MM.1S (cell line): ENCODE data around the gene BSG.

ENCODE experiments used
- DNase-seq: peaks from one replicate; pipeline ENCODE4 v3.0.0-alpha.2; 2015
- H2AFZ ChIP-seq: fragments of 300-600 bp; sonication (generic); 2 replicates; pipeline ENCODE4 v1.6.0; 2016; ENCODE audit warnings: antibody characterized with exemption, low read length
- H3F3A ChIP-seq: fragments of 300-600 bp; sonication (generic); 2 replicates; pipeline ENCODE4 v1.6.1; 2016; ENCODE audit warnings: mild to moderate bottlenecking, antibody characterized with exemption, low read length, moderate library complexity, mixed read lengths; ENCODE audit not compliant: insufficient read depth
- H3K27ac ChIP-seq: fragments of 300-600 bp; sonication (generic); 2 replicates; pipeline ENCODE4 v1.5.1; 2016; ENCODE audit warnings: mild to moderate bottlenecking, low read length
- H3K27me3 ChIP-seq: fragments of 300-600 bp; sonication (generic); replicated peaks from 2 replicates; pipeline ENCODE4 v1.6.0; 2016; ENCODE audit warnings: low read length; ENCODE audit not compliant: insufficient read depth
- H3K36me3 ChIP-seq: fragments of 300-600 bp; sonication (generic); replicated peaks from 2 replicates; pipeline ENCODE4 v1.6.1; 2016; ENCODE audit warnings: mild to moderate bottlenecking, low read length, mixed read lengths; ENCODE audit not compliant: insufficient read depth
- H3K4me1 ChIP-seq: fragments of 300-600 bp; sonication (generic); 2 replicates; pipeline ENCODE4 v1.6.1; 2016; ENCODE audit warnings: low read length, mixed read lengths
- H3K4me2 ChIP-seq: fragments of 300-600 bp; sonication (generic); 2 replicates; pipeline ENCODE4 v1.6.0; 2016; ENCODE audit warnings: low read depth, low read length
- H3K4me3 ChIP-seq: fragments of 300-600 bp; sonication (generic); 2 replicates; pipeline ENCODE4 v1.5.1; 2016; ENCODE audit warnings: low read length, mixed read lengths
- H3K79me2 ChIP-seq: fragments of 300-600 bp; sonication (generic); 2 replicates; pipeline ENCODE4 v1.6.1; 2016; ENCODE audit warnings: mixed run types, low read length, mixed read lengths
- H3K9ac ChIP-seq: fragments of 300-600 bp; sonication (generic); 2 replicates; pipeline ENCODE4 v1.6.1; 2016; ENCODE audit warnings: low read length, mixed read lengths
- H3K9me2 ChIP-seq: fragments of 300-600 bp; sonication (generic); replicated peaks from 2 replicates; pipeline ENCODE4 v1.6.1; 2016; ENCODE audit warnings: mild to moderate bottlenecking, low read length, mixed read lengths; ENCODE audit not compliant: insufficient read depth
- H3K9me3 ChIP-seq: fragments of 300-600 bp; sonication (generic); replicated peaks from 2 replicates; pipeline ENCODE4 v1.6.1; 2016; ENCODE audit warnings: mild to moderate bottlenecking, low read length, mixed read lengths; ENCODE audit not compliant: insufficient read depth
- H4K20me1 ChIP-seq: fragments of 300-600 bp; sonication (generic); 2 replicates; pipeline ENCODE4 v1.6.1; 2016; ENCODE audit warnings: mild to moderate bottlenecking, low read length, moderate library complexity, mixed read lengths; ENCODE audit not compliant: insufficient read depth
- CTCF ChIP-seq: fragments of 300-600 bp; sonication (generic); IDR thresholded peaks from 2 replicates; pipeline ENCODE4 v1.5.1; 2016; ENCODE audit warnings: antibody characterized with exemption, low read length, mixed read lengths
- EZH2 ChIP-seq: fragments of 300-600 bp; sonication (generic); optimal IDR thresholded peaks from 2 replicates; pipeline ENCODE3; 2017; ENCODE audit warnings: low read depth, mild to moderate bottlenecking, antibody characterized with exemption, low read length, mixed read lengths
- EZH2phosphoT487 ChIP-seq: fragments of 300-600 bp; sonication (generic); IDR thresholded peaks from 2 replicates; pipeline ENCODE4 v1.6.1; 2018; ENCODE audit warnings: antibody characterized with exemption, low read length

Gene BSG

DNA sequence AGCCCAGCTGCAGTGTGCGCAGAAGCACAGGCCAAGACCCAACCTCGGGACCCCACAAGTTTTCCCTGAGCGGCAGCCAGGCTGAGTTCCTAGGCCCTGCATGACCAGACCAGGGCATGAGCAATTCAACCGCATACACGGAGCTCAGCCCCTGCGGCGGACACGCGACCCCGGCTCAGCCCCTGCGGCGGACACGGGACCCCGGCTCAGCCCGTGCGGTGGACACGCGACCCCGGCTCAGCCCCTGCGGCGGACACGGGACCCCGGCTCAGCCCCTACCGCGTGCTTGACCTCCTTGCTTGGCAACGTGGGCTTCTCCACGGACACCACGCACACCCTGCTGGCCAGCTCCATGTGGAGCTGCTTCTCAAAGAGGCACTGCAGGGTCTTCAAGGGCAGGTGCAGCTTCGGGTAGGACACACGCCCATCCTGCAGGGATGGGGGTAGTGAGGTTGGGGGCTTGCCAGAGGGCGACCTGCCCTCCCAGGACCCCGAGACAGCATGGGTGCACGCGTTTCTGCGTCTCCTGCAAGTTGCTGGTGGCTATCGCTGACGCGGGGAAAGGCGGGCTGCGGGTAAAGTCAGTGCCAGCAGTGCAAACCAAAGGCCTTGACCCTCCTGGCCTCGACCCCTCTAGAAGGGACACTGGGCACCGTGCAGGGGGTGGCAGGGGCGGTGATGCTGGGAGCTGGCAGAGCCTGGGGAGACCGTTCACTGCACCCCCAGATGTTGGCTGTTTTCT is 51.0 kb downstream of the BSG start:
- no peak overlapping the region for H3K4me2 ChIP-seq
- no peaks in the 10 kb centered on the region for H3K9me3 ChIP-seq
- no peak overlapping the region for H3K27ac ChIP-seq
- no peaks in the 10 kb centered on the region for H4K20me1 ChIP-seq
- H2AFZ ChIP-seq = no peak overlapping the region
- H3K79me2 ChIP-seq = peaks cover 11% of the 10 kb centered on the region
- no peak overlapping the region for H3K4me3 ChIP-seq
- no peak overlapping the region for H3K9ac ChIP-seq
- no peaks in the 10 kb centered on the region for H3K27me3 ChIP-seq
- peaks cover 3% of the 10 kb centered on the region; the same call in 1 of the 2 replicates for H3K36me3 ChIP-seq
- TF ChIP-seq EZH2 = no peak
- TF ChIP-seq EZH2phosphoT487 = no peak
- no peak for TF ChIP-seq CTCF
- H3K4me1 ChIP-seq = no peaks in the 10 kb centered on the region
- H3F3A ChIP-seq = no peaks in the 10 kb centered on the region
- H3K9me2 ChIP-seq = no peaks in the 10 kb centered on the region
- DNase-seq = no peak

DNA sequence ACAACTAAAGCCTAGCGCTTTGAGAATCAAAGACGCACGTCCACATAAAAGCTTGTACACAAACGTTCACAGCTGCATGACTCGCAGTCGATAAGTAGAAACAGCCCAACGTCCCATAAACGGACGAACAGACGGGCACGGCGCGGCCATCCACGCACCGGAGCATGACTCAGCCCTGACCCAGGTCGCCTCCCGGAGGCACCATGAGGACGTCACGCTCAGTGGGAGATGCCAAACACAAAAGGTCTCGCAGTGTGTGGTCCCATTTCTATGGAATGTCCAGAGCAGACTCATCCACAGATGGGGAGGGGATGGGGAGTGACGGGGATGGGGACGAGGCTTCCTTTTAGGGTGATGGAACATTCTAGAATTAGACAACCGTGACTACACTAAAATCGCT is 51.6 kb downstream of the BSG start:
- Histone ChIP-seq H3K36me3 (peaks cover 3% of the 10 kb centered on the region; the same call in 1 of the 2 replicates), H2AFZ (no peak overlapping the region), H3K27ac (no peak overlapping the region), H4K20me1 (no peaks in the 10 kb centered on the region), H3K27me3 (no peaks in the 10 kb centered on the region), H3K4me3 (no peak overlapping the region), H3K79me2 (peaks cover 16% of the 10 kb centered on the region), H3K9me3 (no peaks in the 10 kb centered on the region), H3F3A (no peaks in the 10 kb centered on the region), H3K9me2 (no peaks in the 10 kb centered on the region), H3K4me2 (no peak overlapping the region), H3K4me1 (no peaks in the 10 kb centered on the region), H3K9ac (no peak overlapping the region)
- DNase-seq = no peak
- TF ChIP-seq EZH2phosphoT487 (no peak), CTCF (no peak), EZH2 (no peak)

- no peak for TF ChIP-seq CTCF
- no peak for TF ChIP-seq EZH2phosphoT487
- TF ChIP-seq EZH2 = no peak
- Histone ChIP-seq H3K9ac (no peak overlapping the region), H3F3A (no peaks in the 10 kb centered on the region), H4K20me1 (no peaks in the 10 kb centered on the region), H3K4me1 (no peaks in the 10 kb centered on the region), H3K79me2 (peaks cover 21% of the 10 kb centered on the region), H3K9me2 (no peaks in the 10 kb centered on the region), H3K27ac (no peak overlapping the region), H3K27me3 (no peaks in the 10 kb centered on the region), H3K36me3 (no peaks in the 10 kb centered on the region), H2AFZ (no peak overlapping the region), H3K4me3 (no peak overlapping the region), H3K4me2 (no peak overlapping the region), H3K9me3 (no peaks in the 10 kb centered on the region)
- no peak for DNase-seq
Observed at GRCh38 chr19:624433-625109, 52.2 kb downstream of the BSG start.
